NCI-H2227 (cell line): ENCODE measurements around the gene TM4SF18.

Source experiments
- DNase-seq: peaks from one replicate; lab custom pipeline; 2025; ENCODE audit not compliant: unreplicated experiment; lab: John Stamatoyannopoulos, UW

The TM4SF18 gene

DNA sequence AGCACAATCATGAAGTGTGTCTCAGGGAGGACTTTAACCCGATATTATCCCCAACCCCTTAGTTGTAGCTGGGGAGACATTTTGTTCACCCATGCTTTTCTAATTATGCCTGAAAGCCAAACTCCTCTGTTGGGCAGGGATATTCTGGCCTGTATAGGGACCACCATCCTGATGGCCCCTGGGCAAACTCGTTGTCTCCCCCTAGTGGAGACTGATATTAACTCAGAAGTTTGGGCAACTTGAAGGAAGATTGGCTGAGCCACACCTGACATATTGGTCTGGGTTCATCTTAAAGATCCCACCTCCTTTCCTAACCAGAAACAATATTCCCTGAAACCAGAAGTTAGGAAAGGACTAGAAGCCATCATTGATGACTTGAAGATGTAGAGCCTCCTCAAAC, 42.3 kb downstream of the TM4SF18 start:
- no peak for DNase-seq

DNA sequence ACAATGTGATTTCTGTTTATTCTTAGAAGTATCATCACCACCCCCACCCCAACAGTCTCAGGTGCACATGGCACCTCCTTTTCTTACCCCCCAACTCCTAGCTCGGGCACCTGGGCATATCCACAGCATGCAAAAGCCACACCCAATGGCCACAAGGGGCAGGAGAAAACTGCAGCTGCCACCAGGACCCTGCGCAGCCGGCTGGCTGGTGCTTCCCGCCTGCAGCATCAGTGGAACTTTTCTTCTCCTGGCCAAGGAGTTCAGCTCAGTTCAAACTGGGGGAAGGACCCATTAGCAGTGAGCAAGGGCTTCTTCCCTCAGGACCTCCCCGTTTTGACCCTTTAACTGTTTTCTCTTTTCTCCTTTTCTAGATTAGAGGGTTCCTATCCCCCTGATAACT, 44.8 kb downstream of the TM4SF18 start:
- no peak for DNase-seq

DNA sequence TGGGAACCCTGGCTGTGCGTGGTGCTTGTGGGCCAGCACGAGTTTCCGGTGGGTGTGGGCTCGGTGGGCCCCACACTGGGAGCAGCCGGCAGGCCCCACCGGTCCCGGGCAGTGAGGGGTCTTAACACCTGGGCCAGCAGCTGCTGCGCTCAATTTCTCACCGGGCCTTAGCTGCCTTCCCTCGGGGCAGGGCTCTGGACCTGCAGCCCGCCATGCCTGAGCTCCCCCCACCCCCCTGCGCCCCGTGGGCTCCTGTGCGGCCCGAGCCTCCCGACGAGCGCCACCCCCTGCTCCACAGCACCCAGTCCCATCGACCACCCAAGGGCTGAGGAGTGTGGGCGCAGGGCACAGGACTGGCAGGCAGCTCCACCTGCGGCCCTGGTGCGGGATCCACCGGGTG, 49.4 kb downstream of the TM4SF18 start:
- DNase-seq, result no peak

GRCh38 chr3:149283401-149283800, 50.0 kb downstream of the TM4SF18 start:
- no peak for DNase-seq

- no peak for DNase-seq
Measured at GRCh38 chr3:149282836-149283235, 50.6 kb downstream of the TM4SF18 start.

GRCh38 chr3:149282322-149282721, 51.1 kb downstream of the TM4SF18 start:
- DNase-seq, result no peak

DNA sequence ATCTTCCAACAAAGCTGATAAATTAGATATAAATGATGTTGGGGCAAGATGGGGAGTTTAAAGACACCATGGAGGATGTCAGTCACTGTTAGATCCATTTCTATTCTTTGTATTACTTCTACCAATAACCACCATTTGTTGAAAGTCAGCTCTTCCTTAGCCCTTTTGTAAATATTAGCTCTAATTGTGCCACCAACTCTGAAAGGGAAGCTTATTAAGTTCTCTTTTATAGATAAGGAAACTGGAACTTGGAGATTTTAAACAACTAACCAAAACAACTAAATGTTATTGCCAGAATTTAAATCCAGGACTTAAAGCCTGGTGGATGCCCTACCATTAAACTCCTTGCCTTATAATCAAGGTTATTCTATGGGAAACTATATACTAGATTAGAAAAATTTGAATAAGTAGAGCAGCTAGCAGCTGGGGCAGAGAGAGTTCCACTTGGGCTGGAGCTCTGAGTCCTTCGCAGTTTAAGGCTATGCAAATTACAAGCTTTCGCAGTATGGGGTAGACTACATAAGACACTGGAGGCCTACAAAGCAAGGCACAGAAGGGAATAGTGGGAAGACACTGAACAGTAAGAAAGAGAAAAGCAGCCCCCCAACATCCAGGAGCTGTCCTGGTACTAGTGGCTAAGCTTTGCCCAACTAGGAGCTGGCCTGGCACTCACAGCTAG, 52.6 kb downstream of the TM4SF18 start:
- DNase-seq, result no peak

- DNase-seq, result no peak
Measured at GRCh38 chr3:149278911-149279310, 54.5 kb downstream of the TM4SF18 start.

DNA sequence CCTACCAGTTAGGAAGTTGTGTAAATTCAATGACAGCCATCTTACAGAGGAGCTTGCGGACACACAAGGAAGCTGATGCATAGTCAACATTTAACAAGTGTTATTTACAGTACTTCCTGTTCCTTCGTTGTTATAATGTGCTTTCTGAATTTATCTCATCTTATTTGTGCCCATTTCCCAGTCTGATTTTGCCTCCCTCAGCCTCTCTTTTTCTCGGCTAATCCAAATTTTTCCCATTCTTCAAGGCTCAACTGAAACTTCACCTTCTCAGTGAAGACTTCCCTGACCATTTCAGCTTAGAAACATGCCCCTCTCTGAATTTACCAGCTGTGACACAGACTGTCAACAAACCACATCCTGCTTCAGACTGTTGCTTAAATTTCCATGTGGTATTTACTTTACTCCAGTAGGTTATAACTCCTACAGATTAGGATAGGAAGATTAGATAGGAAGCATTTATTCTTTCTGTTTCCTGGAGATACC, 56.1 kb downstream of the TM4SF18 start:
- DNase-seq, result no peak

DNA sequence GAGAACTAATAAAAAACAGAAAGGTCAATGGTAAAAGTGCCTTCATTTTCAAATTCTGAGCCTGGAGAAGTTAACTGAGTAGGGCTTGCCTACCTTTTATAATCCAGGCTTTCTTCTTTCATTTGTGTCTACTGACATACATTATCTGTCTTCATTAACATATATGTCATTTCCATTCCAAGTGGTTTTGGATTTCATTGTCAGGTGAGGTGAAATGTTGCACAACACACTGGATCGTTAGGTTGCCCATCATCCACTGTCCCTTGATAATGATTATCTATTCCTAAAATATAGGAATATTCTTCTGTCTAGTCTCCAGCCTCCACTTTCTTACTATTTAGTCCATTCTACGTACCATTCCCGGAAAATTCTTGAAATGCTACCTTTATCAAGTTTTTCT, 56.8 kb downstream of the TM4SF18 start:
- DNase-seq, result no peak

- DNase-seq, result no peak
Measured at GRCh38 chr3:149274220-149274619, 59.2 kb downstream of the TM4SF18 start.

DNA sequence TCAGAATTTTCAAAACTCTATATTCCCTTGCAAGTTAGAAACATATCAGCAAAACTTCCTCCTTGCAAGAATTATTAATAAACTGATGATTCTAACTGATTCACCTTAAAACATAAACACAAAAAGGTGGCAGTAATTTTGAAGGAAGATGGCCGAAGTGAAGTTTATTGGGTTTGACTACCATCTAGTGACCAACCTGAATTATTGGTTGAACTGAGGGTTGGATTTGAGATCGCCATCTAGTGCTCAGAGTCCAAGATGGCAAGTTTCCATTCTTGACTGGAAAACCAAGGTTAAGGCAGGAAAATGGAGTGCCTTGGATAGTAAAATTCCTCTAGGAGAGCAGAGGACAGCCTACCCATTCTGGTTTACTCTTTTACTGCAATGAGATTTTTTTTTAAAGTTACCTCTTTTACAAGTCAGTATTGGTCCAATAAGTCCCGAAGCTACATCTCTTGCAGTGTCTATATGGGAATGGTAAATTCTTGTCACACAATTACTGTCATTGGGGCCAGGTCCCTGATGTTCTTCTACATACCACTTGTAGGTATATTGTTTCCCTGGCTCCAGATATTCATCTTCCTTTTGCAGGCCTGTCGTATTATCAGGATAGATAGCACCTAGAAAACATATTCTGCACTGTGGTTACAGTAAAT, 60.2 kb downstream of the TM4SF18 start:
- DNase-seq, result peak; percentile 81

GRCh38 chr3:149271669-149272068, 61.8 kb downstream of the TM4SF18 start:
- no peak for DNase-seq

DNA sequence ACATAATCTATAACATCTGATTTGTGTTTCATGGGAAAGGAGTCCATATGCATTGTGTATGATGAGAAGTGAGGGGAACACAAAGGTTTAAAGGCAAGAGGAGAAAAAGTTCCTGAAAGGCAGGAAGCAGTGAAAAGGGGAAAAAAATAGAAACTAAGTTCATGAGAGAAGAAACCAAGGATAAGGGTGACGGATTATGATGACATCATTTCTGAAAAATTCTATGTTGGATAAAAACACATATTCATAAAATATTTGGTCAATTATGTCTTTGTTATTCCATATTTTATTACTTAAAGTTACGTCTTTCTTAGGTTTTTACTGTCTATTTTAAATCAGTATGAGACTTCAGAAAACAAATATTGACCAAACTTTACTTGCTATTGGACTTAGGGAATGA, 63.3 kb downstream of the TM4SF18 start:
- no peak for DNase-seq

DNA sequence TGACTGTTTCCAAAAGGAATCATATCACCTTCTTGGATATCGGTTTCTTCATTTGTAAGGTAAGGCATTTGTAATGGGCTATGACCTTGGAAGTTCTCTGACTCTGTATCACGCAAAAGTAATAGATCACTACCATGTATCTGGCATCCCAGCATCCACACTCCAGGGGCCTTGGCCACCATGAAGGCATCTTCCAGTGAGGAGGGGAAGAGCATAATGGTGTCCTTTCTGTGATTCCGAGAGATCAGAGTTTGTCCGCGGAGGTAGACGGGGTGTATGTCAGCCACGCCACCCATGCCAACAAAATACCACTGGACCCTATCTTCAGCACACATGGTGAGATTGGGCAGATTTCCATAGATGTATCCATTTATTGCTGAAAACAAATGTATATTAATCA, 63.7 kb downstream of the TM4SF18 start:
- DNase-seq, result no peak
